SK-N-SH treated with all-trans-retinoic acid at 6 μM for 48 hours (cell line): ENCODE results near the gene ULBP1.

Experiments
- ATAC-seq: fragments of 200-7000 bp; cut with Tn5 transposase; 3 replicates; pipeline ENCODE4 v1.9.1; 2020; ENCODE audit warnings: mild to moderate bottlenecking, moderate library complexity
- ARNTL ChIP-seq: fragments of 450-650 bp; formaldehyde crosslinking; IDR thresholded peaks from 2 replicates; pipeline ENCODE4 v1.5.0; 2020; ENCODE audit warnings: low read depth, mild to moderate bottlenecking, moderate library complexity, borderline replicate concordance
- BACH2 ChIP-seq: fragments of 250-450 bp; sonication (Bioruptor Pico); IDR thresholded peaks from 2 replicates; pipeline ENCODE4 v1.9.0; 2021; ENCODE audit warnings: mild to moderate bottlenecking, borderline replicate concordance
- CSDC2 ChIP-seq: fragments of 250-450 bp; sonication (Bioruptor Pico); IDR thresholded peaks from 2 replicates; pipeline ENCODE4 v1.5.0; 2020; ENCODE audit warnings: mild to moderate bottlenecking, moderate library complexity
- ESRRG ChIP-seq: fragments of 250-450 bp; sonication (Bioruptor Pico); IDR thresholded peaks from 2 replicates; pipeline ENCODE4 v1.6.1; 2021; ENCODE audit warnings: mild to moderate bottlenecking
- ISL1 ChIP-seq: fragments of 250-450 bp; sonication (Bioruptor Pico); IDR thresholded peaks from 2 replicates; pipeline ENCODE4 v2.1.2; 2022; ENCODE audit warnings: mild to moderate bottlenecking, moderate library complexity
- OSR1 ChIP-seq: fragments of 250-450 bp; sonication (Bioruptor Pico); IDR thresholded peaks from 2 replicates; pipeline ENCODE4 v1.8.0; 2022; ENCODE audit warnings: moderate library complexity, mild to moderate bottlenecking, inconsistent platforms
- PPARA ChIP-seq: fragments of 250-450 bp; sonication (Bioruptor Pico); IDR thresholded peaks from 2 replicates; pipeline ENCODE4 v1.5.0; 2020; ENCODE audit warnings: mild to moderate bottlenecking, borderline replicate concordance
- RARB ChIP-seq: fragments of 250-450 bp; sonication (Bioruptor Pico); IDR thresholded peaks from 2 replicates; pipeline ENCODE4 v1.8.0; 2021; ENCODE audit warnings: mild to moderate bottlenecking, moderate library complexity
- SNAI2 ChIP-seq: fragments of 250-450 bp; sonication (Bioruptor Pico); IDR thresholded peaks from 2 replicates; pipeline ENCODE4 v1.5.0; 2020; ENCODE audit warnings: mild to moderate bottlenecking, moderate library complexity
- TCF4 ChIP-seq: fragments of 250-450 bp; sonication (Bioruptor Pico); IDR thresholded peaks from 2 replicates; pipeline ENCODE4 v1.8.0; 2021; ENCODE audit warnings: mild to moderate bottlenecking, moderate library complexity, borderline replicate concordance
- ZC3H10 ChIP-seq: fragments of 250-450 bp; sonication (Bioruptor Pico); IDR thresholded peaks from 2 replicates; pipeline ENCODE4 v1.5.1; 2021; ENCODE audit warnings: mild to moderate bottlenecking, moderate library complexity
- ZFP3 ChIP-seq: fragments of 250-450 bp; sonication (Bioruptor Pico); IDR thresholded peaks from 2 replicates; pipeline ENCODE4 v1.5.0; 2020; ENCODE audit warnings: mild to moderate bottlenecking, moderate library complexity
- ZFP30 ChIP-seq: fragments of 450-650 bp; formaldehyde crosslinking; IDR thresholded peaks from 2 replicates; pipeline ENCODE4 v1.5.0; 2022; ENCODE audit warnings: mild to moderate bottlenecking, moderate library complexity
- ZNF565 ChIP-seq: fragments of 450-650 bp; formaldehyde crosslinking; conservative IDR thresholded peaks from 2 replicates; pipeline ENCODE4 v1.5.0; 2020; ENCODE audit warnings: low read depth, mild to moderate bottlenecking, moderate library complexity
- ZNF70 ChIP-seq: fragments of 450-650 bp; formaldehyde crosslinking; IDR thresholded peaks from 2 replicates; pipeline ENCODE4 v1.5.0; 2020; ENCODE audit warnings: mild to moderate bottlenecking, moderate library complexity
- TF ChIP-seq, protein P1 (sequence below): fragments of 250-450 bp; sonication (Bioruptor Pico); IDR thresholded peaks from 2 replicates; pipeline ENCODE4 v1.5.0; 2020; ENCODE audit warnings: mild to moderate bottlenecking, moderate library complexity
- TF ChIP-seq, protein P2 (sequence below): fragments of 250-450 bp; sonication (Bioruptor Pico); IDR thresholded peaks from 2 replicates; pipeline ENCODE4 v1.8.0; 2021; ENCODE audit warnings: low read depth, mild to moderate bottlenecking, moderate library complexity, borderline replicate concordance
- TF ChIP-seq, protein P3 (sequence below): fragments of 250-450 bp; sonication (Bioruptor Pico); IDR thresholded peaks from 2 replicates; pipeline ENCODE4 v1.8.0; 2020; ENCODE audit warnings: mild to moderate bottlenecking, moderate library complexity, borderline replicate concordance
- TF ChIP-seq, protein P4 (sequence below): fragments of 250-450 bp; sonication (Bioruptor Pico); IDR thresholded peaks from 2 replicates; pipeline ENCODE4 v1.5.1; 2021; ENCODE audit warnings: mild to moderate bottlenecking, moderate library complexity
- TF ChIP-seq, protein P5 (sequence below): fragments of 250-450 bp; sonication (Bioruptor Pico); IDR thresholded peaks from 2 replicates; pipeline ENCODE4 v1.5.1; 2020; ENCODE audit warnings: low read depth, mild to moderate bottlenecking, moderate library complexity

ULBP1 gene

DNA sequence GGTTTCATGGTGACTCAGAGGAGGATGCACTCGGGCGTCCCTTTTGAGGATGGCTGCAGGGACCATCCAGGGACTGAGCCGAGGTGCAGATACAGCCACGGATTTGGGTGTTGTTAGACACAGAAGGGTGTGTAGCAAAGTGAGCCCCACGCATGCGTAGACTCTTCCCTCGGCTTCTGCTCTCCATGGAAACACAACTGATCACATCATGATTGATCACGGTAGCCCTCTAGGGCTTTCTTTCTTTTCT, 606 bp upstream of the ULBP1 start (continued):
- TF ChIP-seq, protein P1, sequence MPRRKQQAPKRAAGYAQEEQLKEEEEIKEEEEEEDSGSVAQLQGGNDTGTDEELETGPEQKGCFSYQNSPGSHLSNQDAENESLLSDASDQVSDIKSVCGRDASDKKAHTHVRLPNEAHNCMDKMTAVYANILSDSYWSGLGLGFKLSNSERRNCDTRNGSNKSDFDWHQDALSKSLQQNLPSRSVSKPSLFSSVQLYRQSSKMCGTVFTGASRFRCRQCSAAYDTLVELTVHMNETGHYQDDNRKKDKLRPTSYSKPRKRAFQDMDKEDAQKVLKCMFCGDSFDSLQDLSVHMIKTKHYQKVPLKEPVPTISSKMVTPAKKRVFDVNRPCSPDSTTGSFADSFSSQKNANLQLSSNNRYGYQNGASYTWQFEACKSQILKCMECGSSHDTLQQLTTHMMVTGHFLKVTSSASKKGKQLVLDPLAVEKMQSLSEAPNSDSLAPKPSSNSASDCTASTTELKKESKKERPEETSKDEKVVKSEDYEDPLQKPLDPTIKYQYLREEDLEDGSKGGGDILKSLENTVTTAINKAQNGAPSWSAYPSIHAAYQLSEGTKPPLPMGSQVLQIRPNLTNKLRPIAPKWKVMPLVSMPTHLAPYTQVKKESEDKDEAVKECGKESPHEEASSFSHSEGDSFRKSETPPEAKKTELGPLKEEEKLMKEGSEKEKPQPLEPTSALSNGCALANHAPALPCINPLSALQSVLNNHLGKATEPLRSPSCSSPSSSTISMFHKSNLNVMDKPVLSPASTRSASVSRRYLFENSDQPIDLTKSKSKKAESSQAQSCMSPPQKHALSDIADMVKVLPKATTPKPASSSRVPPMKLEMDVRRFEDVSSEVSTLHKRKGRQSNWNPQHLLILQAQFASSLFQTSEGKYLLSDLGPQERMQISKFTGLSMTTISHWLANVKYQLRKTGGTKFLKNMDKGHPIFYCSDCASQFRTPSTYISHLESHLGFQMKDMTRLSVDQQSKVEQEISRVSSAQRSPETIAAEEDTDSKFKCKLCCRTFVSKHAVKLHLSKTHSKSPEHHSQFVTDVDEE (CRISPR knock-in tag), result no peak
- no peak for TF ChIP-seq ARNTL (CRISPR knock-in tag)
- TF ChIP-seq TCF4, result no peak
- no peak for TF ChIP-seq OSR1

DNA sequence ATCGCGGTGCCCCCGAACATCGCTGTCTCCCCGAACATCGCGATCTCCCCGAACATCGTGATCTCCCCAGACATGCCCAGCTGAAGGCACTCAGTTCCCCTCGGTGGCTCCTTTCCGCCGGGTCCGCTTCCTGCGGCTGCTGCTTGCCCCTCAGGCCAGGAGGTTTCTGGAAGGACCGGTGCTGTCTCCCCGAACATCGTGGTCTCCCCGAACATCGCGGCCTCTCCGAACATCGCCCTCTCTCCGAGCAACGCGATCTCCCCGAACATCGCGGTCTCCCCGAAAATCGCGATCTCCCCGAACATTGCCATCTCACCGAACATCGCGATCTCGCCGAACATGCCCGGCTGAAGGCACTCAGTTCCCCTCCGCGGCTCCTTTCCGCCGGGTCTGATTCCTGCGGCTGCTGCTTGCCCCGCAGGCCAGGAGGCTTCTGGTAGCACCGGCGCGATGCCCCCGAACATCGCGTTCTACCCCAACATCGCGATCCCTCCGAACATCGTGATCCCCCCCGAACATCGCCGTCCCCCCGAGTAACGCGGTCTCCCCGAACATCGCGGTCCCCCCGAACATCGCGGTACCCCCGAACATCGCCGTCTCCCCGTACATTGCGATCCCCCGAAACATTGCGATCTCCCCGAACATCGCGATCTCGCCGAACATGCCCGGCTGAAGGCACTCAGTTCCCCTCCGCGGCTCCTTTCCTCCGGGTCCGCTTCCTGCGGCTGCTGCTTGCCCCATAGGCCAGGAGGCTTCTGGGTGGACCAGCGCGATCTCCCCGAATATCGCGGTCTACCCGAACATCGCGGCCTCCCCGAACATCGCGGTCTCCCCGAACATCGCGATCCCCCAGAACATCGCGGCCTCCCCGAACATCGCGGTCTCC, 808 bp downstream of the ULBP1 start:
- peak; percentile 22; the same call in 2 of the 3 replicates for ATAC-seq
- TF ChIP-seq, protein P2, sequence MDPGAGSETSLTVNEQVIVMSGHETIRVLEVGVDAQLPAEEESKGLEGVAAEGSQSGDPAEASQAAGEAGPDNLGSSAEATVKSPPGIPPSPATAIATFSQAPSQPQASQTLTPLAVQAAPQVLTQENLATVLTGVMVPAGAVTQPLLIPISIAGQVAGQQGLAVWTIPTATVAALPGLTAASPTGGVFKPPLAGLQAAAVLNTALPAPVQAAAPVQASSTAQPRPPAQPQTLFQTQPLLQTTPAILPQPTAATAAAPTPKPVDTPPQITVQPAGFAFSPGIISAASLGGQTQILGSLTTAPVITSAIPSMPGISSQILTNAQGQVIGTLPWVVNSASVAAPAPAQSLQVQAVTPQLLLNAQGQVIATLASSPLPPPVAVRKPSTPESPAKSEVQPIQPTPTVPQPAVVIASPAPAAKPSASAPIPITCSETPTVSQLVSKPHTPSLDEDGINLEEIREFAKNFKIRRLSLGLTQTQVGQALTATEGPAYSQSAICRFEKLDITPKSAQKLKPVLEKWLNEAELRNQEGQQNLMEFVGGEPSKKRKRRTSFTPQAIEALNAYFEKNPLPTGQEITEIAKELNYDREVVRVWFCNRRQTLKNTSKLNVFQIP (CRISPR knock-in tag), result no peak
- TF ChIP-seq ZNF70 (CRISPR knock-in tag), result no peak
- no peak for TF ChIP-seq ISL1 (CRISPR knock-in tag)
- no peak for TF ChIP-seq PPARA (CRISPR knock-in tag)
- no peak for TF ChIP-seq OSR1
- no peak for TF ChIP-seq TCF4
- TF ChIP-seq, protein P3, sequence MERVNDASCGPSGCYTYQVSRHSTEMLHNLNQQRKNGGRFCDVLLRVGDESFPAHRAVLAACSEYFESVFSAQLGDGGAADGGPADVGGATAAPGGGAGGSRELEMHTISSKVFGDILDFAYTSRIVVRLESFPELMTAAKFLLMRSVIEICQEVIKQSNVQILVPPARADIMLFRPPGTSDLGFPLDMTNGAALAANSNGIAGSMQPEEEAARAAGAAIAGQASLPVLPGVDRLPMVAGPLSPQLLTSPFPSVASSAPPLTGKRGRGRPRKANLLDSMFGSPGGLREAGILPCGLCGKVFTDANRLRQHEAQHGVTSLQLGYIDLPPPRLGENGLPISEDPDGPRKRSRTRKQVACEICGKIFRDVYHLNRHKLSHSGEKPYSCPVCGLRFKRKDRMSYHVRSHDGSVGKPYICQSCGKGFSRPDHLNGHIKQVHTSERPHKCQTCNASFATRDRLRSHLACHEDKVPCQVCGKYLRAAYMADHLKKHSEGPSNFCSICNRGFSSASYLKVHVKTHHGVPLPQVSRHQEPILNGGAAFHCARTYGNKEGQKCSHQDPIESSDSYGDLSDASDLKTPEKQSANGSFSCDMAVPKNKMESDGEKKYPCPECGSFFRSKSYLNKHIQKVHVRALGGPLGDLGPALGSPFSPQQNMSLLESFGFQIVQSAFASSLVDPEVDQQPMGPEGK (CRISPR knock-in tag), result no peak
- TF ChIP-seq ZC3H10 (CRISPR knock-in tag), result no peak
- TF ChIP-seq, protein P4, sequence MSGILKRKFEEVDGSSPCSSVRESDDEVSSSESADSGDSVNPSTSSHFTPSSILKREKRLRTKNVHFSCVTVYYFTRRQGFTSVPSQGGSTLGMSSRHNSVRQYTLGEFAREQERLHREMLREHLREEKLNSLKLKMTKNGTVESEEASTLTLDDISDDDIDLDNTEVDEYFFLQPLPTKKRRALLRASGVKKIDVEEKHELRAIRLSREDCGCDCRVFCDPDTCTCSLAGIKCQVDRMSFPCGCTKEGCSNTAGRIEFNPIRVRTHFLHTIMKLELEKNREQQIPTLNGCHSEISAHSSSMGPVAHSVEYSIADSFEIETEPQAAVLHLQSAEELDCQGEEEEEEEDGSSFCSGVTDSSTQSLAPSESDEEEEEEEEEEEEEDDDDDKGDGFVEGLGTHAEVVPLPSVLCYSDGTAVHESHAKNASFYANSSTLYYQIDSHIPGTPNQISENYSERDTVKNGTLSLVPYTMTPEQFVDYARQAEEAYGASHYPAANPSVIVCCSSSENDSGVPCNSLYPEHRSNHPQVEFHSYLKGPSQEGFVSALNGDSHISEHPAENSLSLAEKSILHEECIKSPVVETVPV, result no peak
- TF ChIP-seq, protein P1 (CRISPR knock-in tag), result no peak
- TF ChIP-seq CSDC2 (CRISPR knock-in tag), result no peak
- no peak for TF ChIP-seq SNAI2
- no peak for TF ChIP-seq ESRRG (CRISPR knock-in tag)
- TF ChIP-seq BACH2 (CRISPR knock-in tag), result no peak
- TF ChIP-seq RARB (CRISPR knock-in tag), result no peak
- TF ChIP-seq, protein P5, sequence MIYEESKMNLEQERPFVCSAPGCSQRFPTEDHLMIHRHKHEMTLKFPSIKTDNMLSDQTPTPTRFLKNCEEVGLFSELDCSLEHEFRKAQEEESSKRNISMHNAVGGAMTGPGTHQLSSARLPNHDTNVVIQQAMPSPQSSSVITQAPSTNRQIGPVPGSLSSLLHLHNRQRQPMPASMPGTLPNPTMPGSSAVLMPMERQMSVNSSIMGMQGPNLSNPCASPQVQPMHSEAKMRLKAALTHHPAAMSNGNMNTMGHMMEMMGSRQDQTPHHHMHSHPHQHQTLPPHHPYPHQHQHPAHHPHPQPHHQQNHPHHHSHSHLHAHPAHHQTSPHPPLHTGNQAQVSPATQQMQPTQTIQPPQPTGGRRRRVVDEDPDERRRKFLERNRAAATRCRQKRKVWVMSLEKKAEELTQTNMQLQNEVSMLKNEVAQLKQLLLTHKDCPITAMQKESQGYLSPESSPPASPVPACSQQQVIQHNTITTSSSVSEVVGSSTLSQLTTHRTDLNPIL, result no peak
- no peak for TF ChIP-seq ZFP3 (CRISPR knock-in tag)
- TF ChIP-seq ARNTL (CRISPR knock-in tag), result no peak
- no peak for TF ChIP-seq ZNF565
- no peak for TF ChIP-seq ZFP30 (CRISPR knock-in tag)
